Natural killer cell treated with Interleukin-12 subunit alpha and Interleukin-12 subunit beta and Interleukin-15 and Interleukin-18, amount 100 ng/mL, for 72 hours (primary cell): ENCODE results near the gene PDE2A. TPM values are rescaled to one million over a fixed set of nuclear protein-coding genes. Genes with fewer than 3 reads are reported as not detected.
A peak's percentile ranks its signal among the peaks of the same experiment; 100 is the strongest.

Experiments used
- ATAC-seq, 2 donors: fragments of 150-1000 bp; cut with Tn5 transposase in 1 of 2; sonication (Bioruptor Pico), chemical (Tn5 transposase) in 1 of 2; 2 replicates each; pipeline ENCODE4 v1.10.0; 2021
- DNase-seq: peaks from one replicate; pipeline ENCODE4 v3.0.0; 2022; ENCODE audit warnings: low spot score
- H3K27ac Mint-ChIP-seq, 2 donors: 1 replicate in 1 of 2; 2 replicates in 1 of 2; pipeline ENCODE4 v1.8.0; 2022; ENCODE audit warnings: mixed read lengths in 2 of 2, mild to moderate bottlenecking in 1 of 2, moderate library complexity in 1 of 2
- H3K27me3 Mint-ChIP-seq, 2 donors: 1 replicate in 1 of 2; 2 replicates in 1 of 2; pipeline ENCODE4 v1.8.0; 2022; ENCODE audit warnings: mixed read lengths in 2 of 2
- H3K36me3 Mint-ChIP-seq: one replicate; pipeline ENCODE4 v1.8.0; 2022; ENCODE audit warnings: mixed read lengths
- H3K4me1 Mint-ChIP-seq, 2 donors: 1 replicate in 1 of 2; 2 replicates in 1 of 2; pipeline ENCODE4 v1.8.0; 2022; ENCODE audit warnings: low read depth in 2 of 2, mixed read lengths in 2 of 2, mild to moderate bottlenecking in 1 of 2
- H3K4me3 Mint-ChIP-seq: one replicate; pipeline ENCODE4 v1.8.0; 2022; ENCODE audit warnings: mixed read lengths
- H3K9me3 Mint-ChIP-seq: 2 replicates; pipeline ENCODE4 v1.8.0; 2022; ENCODE audit warnings: mixed read lengths
- total RNA-seq, 2 donors: library from RNA; stranded (reverse); gene quantifications; one replicate each; pipeline ENCODE4 v1.2.3, GENCODE V29; 2022

PDE2A gene
- total RNA-seq, 2 donors from 2014 or later, result 2.5 to 7.7 TPM

DNA sequence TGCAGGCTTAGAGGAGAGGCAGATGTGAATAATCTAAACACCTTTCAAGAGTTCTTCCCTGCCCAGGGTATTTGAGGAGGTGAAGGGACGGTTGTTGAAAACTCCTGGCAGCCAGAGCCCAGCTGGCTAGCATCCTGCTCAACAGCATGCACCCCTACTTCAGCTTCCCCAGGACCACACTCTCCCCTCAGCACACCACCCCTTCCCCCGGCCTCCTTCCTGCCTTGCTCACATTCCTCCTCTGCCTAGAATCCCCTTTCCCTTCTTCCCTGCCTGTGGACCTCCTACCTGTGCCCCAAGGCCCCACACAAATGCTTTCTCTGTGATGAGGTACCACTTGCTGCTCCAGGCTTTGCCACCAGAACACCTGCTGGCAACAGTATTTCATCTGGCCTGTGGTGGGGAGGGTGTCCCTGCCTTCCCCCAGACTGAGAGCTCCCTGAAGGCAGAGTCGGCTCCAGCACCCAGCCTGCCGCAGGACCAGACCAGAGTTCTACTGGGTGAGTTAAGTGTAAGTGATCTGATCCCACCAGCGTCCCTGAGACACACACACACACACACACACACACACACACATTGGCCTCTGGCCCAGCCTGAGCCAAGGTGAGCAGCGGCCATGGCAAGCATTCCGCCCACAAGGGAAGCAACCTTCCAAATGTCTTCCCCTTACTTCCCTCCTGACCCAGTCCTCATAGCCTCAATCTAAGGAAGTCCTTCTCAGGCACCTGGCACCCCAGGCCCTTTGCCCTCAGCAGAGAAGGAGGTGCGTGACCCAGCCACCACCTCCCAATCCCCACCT is 79.5 kb downstream of the PDE2A start:
- ATAC-seq (no peak), DNase-seq (no peak)
- H3K27ac Mint-ChIP-seq, result no peak overlapping the region
- peaks cover 13 to 21% of the 10 kb centered on the region in 2 donors for H3K4me1 Mint-ChIP-seq
- H3K9me3 Mint-ChIP-seq, result no peaks in the 10 kb centered on the region
- no peak overlapping the region for H3K4me3 Mint-ChIP-seq
- no peaks in the 10 kb centered on the region for H3K36me3 Mint-ChIP-seq
- H3K27me3 Mint-ChIP-seq, result peaks cover 29 to 36% of the 10 kb centered on the region in 2 donors

DNA sequence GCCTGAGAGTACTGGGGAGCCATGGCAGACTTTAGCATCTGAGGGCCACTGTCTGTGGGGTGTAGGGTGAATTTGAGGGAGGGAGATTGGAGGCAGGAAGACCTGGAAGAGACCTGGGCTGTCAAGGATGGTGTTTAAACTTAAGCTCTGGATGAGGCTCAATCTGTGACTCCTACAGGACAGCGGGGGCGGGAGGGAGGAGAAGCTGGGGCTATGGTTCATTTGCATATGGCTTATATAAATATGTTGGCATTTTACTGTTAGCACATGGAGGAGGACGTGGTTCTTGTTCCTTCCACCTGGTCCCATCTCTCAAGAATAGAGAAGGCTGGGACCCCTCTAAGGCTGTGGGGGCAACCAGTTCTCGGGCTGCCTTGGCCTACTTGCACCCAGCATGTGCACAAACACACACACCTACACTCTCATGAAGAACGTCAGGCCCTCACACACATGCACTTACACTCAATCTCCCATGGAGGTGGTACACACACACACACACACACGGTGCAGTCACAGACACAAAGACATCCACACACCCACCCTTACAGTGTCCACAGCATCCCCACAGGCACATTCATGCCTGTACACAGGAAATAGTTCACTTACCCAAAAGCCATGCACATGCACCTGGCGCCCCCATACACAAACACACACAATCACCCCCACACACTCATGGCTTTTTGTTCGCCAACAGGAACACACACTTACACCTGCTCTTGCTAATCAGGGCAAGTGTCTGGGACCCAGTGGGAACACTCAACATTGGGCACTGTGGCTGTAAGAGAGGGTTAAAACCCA is 81.3 kb downstream of the PDE2A start:
- no peaks in the 10 kb centered on the region for H3K36me3 Mint-ChIP-seq
- no peak for DNase-seq
- H3K27ac Mint-ChIP-seq, result no peak overlapping the region
- no peaks in the 10 kb centered on the region for H3K9me3 Mint-ChIP-seq
- no peak overlapping the region for H3K4me3 Mint-ChIP-seq
- H3K4me1 Mint-ChIP-seq, result peaks cover 13 to 26% of the 10 kb centered on the region in 2 donors
- H3K27me3 Mint-ChIP-seq, result peaks cover 42 to 53% of the 10 kb centered on the region in 2 donors
- ATAC-seq, result no peak

DNA sequence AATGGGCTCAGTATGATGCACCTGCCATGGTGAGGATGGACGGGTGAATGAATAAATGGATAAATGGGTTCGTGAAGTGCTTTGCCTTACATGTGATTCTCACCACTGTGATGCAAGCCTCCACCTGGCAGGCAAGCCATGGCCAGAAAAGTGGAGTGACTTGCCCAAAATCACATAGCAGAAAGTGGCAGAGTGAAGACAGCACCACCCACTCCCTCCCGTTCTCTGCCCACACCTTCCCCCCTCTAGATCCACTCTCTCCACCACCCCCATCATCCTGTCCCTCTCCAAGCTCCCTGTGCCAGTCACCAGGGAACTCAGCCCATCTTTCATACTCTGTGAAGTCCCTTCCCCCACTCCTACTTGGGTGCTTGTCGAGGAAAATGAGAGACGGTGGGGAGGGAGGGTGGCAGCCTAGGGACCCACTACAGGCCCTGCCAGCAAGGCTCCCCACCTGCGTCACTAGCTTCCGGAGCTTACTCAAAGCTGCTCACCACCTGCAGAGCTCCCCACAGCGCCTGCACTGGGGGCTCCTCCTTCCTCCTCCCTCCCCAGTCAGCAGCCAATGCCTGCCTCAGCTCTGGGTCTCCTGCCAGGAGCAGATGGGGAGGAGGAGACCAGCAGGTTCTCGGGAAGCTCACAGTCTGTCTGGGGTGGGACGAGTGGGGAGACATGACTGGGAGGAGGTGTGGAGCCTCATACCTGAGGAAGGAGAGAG is 82.3 kb downstream of the PDE2A start:
- Mint-ChIP-seq H3K27ac (no peak overlapping the region), H3K36me3 (no peaks in the 10 kb centered on the region), H3K4me1 (peaks cover 22 to 28% of the 10 kb centered on the region in 2 donors), H3K4me3 (no peak overlapping the region), H3K27me3 (peaks cover 47 to 55% of the 10 kb centered on the region in 2 donors), H3K9me3 (no peaks in the 10 kb centered on the region)
- ATAC-seq (peak in 1 of 2 donors; percentile 52), DNase-seq (no peak)

GRCh38 chr11:72591023-72591422 is 83.2 kb downstream of the PDE2A start:
- Mint-ChIP-seq H3K27ac (no peak overlapping the region), H3K27me3 (peaks cover 49 to 57% of the 10 kb centered on the region in 2 donors), H3K9me3 (no peaks in the 10 kb centered on the region)

DNA sequence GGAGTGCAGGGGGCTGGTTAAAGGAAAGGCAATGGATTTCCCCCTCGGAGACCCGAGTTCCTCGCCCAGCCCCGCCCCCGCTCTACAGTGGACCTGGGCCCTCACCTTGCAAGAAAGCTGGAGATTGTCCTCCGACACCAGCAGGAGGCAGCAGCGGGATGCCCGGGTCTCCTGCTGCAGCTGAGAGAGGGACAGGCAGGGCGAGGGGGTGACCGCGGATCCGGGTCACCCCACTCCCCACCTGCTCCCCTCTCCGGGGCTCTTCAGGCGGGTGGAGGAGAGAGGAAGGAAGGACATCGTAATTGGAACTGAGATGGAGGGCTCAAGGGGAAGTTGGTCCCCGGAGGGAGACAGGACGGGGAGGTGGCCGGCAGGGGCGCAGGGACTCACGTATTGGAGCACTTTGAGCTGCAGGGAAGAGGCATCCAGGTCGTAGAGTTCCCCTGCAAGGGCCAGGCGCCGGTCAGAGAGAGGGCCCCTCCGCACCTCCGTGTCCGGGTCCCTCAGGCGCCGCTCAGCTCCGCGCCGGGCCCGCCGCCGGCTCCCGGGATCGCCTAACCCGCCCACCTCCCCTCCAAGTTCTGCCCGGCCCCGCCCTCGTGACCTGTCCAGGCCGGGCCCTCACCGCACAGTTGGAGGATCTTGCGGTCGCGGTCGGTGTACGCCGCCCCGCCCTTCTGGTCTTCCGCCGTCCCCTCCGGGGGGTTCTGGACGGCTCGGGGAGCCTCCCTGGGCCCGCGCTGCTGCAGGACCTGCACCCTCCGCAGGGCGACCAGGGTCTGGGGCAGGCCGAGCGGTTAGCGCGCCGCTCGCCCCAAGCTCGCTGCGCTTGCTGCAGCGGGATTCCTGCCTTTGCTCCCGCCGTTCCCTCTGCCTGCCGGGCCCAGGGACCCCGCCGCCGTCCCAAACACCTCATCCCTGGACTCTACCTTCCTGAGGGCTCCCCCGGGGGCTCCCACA is 84.1 kb downstream of the PDE2A start:
- Mint-ChIP-seq H3K27me3 (peaks cover 49 to 57% of the 10 kb centered on the region in 2 donors), H3K36me3 (no peaks in the 10 kb centered on the region), H3K4me1 (peaks cover 33 to 38% of the 10 kb centered on the region in 2 donors), H3K9me3 (no peaks in the 10 kb centered on the region), H3K4me3 (peak overlapping the region; percentile 55), H3K27ac (no peak overlapping the region)
- ATAC-seq, result peak; percentile 42 to 54
- no peak for DNase-seq

More at GRCh38 chr11:72591023-72591422, 83.2 kb downstream of the PDE2A start:
- DNase-seq (no peak), ATAC-seq (no peak)
- Mint-ChIP-seq H3K36me3 (no peaks in the 10 kb centered on the region), H3K4me3 (peak overlapping the region; percentile 55), H3K4me1 (peaks cover 24 to 30% of the 10 kb centered on the region in 2 donors)

- H3K9me3 Mint-ChIP-seq, result no peaks in the 10 kb centered on the region
- H3K4me1 Mint-ChIP-seq, result peaks cover 40 to 46% of the 10 kb centered on the region in 2 donors
- H3K27me3 Mint-ChIP-seq, result peaks cover 46 to 52% of the 10 kb centered on the region in 2 donors
- H3K27ac Mint-ChIP-seq, result no peak overlapping the region
- ATAC-seq (no peak), DNase-seq (no peak)
- peak overlapping the region; percentile 34 for H3K4me3 Mint-ChIP-seq
- H3K36me3 Mint-ChIP-seq, result no peaks in the 10 kb centered on the region
Measured at GRCh38 chr11:72588421-72589410, 85.5 kb downstream of the PDE2A start.

GRCh38 chr11:72587696-72588095 is 86.5 kb downstream of the PDE2A start:
- Mint-ChIP-seq H3K27me3 (peaks cover 42 to 51% of the 10 kb centered on the region in 2 donors), H3K9me3 (no peaks in the 10 kb centered on the region), H3K36me3 (no peaks in the 10 kb centered on the region), H3K4me1 (peaks cover 40 to 46% of the 10 kb centered on the region in 2 donors), H3K27ac (no peak overlapping the region), H3K4me3 (no peak overlapping the region)
- peak; percentile 53 for DNase-seq
- no peak for ATAC-seq

DNA sequence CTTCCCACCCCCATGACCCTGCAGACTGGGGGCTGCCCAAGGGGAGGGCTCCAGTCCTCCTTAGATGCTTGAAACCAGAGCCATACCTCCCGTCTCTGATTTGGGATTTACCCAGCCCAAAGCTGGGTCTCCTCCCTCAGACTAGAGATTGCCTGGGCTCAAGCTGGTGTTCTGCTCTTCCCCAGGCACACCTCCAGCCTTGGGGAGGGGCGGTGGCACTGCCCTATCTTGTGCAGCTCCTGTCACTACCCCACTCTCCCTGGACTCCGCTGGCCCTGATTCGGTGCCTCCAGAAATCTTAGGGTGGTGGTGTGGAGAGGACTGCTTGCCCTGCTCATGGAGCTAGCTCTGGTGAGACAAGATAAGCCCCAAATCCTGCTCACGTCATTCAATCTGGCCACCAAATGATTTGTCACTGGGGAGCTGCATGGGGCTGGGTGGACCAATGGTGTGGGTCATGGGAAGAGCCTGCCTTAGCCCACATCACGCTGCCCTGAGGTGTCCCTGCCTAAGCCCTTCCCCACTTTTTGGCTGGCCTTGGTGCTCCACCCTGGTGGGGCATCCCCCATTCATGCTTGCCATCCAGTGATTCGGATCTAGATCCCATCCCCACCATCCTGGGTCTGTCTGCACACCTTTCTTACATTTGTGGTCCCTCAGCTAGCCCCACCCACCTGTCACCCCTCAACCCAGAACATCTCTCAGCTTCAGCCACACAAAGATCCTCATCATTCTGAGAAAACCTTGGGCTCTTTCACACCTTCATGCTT is 87.7 kb downstream of the PDE2A start:
- H3K27me3 Mint-ChIP-seq, result peaks cover 30 to 40% of the 10 kb centered on the region in 2 donors

GRCh38 chr11:72585762-72586311 is 88.4 kb downstream of the PDE2A start:
- H3K27ac Mint-ChIP-seq, result no peak overlapping the region

More for the DNA sequence above, 87.7 kb downstream of the PDE2A start:
- DNase-seq, result peak; percentile 58
- H3K36me3 Mint-ChIP-seq, result no peaks in the 10 kb centered on the region
- ATAC-seq, result no peak
- H3K9me3 Mint-ChIP-seq, result no peaks in the 10 kb centered on the region
- peaks cover 36% of the 10 kb centered on the region in 2 donors for H3K4me1 Mint-ChIP-seq
- H3K4me3 Mint-ChIP-seq, result no peak overlapping the region
- H3K27ac Mint-ChIP-seq, result no peak overlapping the region

DNA sequence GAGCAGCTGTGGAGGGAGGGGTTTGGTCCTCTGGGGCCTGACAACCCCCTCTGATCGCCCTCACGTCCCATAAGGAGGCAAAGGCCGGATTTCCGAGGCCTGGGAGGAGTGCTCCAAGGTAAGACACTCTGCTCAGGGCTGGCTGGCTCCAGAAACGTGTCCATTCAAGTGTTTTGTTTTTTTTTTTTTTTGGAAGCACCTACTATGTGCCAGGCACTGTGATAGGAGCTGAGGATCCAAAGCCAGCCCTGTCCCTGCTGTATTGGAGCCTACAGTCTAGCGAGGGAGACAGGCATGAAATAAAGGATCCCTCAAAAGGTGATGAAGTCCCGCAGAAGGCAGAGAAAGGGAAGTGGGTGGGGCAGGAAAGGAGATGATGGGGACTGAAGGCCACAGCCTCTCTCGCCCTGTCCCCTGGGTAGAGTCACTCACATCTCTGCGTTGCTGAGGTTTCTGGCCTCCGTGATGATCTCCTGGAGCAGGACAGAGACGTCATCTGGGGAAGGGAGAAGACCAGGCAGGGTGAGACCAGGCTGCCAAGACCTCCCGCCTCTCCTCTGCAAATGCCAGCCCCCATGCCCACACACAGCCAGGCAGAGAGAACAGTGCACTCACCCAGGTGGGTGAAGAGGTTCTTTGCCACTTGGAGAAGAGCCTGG is 89.2 kb downstream of the PDE2A start:
- peak; percentile 51 for DNase-seq
- H3K27ac Mint-ChIP-seq, result peak overlapping the region; percentile 40 to 83
- H3K4me1 Mint-ChIP-seq, result peaks cover 27 to 28% of the 10 kb centered on the region in 2 donors
- no peaks in the 10 kb centered on the region for H3K36me3 Mint-ChIP-seq
- H3K4me3 Mint-ChIP-seq, result peak overlapping the region; percentile 79
- H3K9me3 Mint-ChIP-seq, result no peaks in the 10 kb centered on the region
- H3K27me3 Mint-ChIP-seq, result peaks cover 20 to 28% of the 10 kb centered on the region in 2 donors
- ATAC-seq, result no peak

More at GRCh38 chr11:72585762-72586311, 88.4 kb downstream of the PDE2A start:
- ATAC-seq (peak; percentile 65 to 73), DNase-seq (peak; percentile 61)
- peaks cover 30 to 31% of the 10 kb centered on the region in 2 donors for H3K4me1 Mint-ChIP-seq
- no peaks in the 10 kb centered on the region for H3K36me3 Mint-ChIP-seq
- H3K27me3 Mint-ChIP-seq, result peaks cover 23 to 33% of the 10 kb centered on the region in 2 donors
- no peaks in the 10 kb centered on the region for H3K9me3 Mint-ChIP-seq
- peak overlapping the region; percentile 79 for H3K4me3 Mint-ChIP-seq
